Neural cell (in vitro differentiated cells): ENCODE results near the gene NF1. TPM values are rescaled to one million over a fixed set of nuclear protein-coding genes. Genes with fewer than 3 reads are reported as not detected.
"Not testable (repeated sequence)": the region's sequence is repeated elsewhere in the genome, so short reads cannot be mapped to it uniquely, and the experiment has no call there.

Experiments used
- H2AFZ ChIP-seq: fragments of 200-600, 300-800 bp; sonication (generic), shearing (Covaris generic); 2 replicates; pipeline ENCODE4 v1.6.0; 2014; ENCODE audit warnings: low read depth, mild to moderate bottlenecking, antibody characterized with exemption, low read length, moderate library complexity
- H3F3A ChIP-seq: fragments of 200-600 bp; shearing (Covaris generic); 2 replicates; pipeline ENCODE4 v1.6.1; 2016; ENCODE audit warnings: mild to moderate bottlenecking, moderate library complexity, mixed read lengths, antibody characterized with exemption, low read length; ENCODE audit not compliant: insufficient read depth, poor library complexity, severe bottlenecking
- H3K27ac ChIP-seq: fragments of 200-600, 300-800 bp; sonication (generic), shearing (Covaris generic); 2 replicates; pipeline ENCODE4 v1.5.1; 2014; ENCODE audit warnings: mild to moderate bottlenecking, low read length, moderate library complexity
- H3K27me3 ChIP-seq: fragments of 300-800, 200-600 bp; sonication (generic), shearing (Covaris generic); 2 replicates; pipeline ENCODE4 v1.6.0; 2014; ENCODE audit warnings: mild to moderate bottlenecking, low read depth, low read length, moderate library complexity; ENCODE audit not compliant: insufficient read depth
- H3K36me3 ChIP-seq: fragments of 300-800, 200-600 bp; sonication (generic), shearing (Covaris generic); 2 replicates; pipeline ENCODE4 v1.5.1; 2014; ENCODE audit warnings: mild to moderate bottlenecking, antibody characterized with exemption, low read length, moderate library complexity; ENCODE audit not compliant: insufficient read depth
- H3K4me2 ChIP-seq: fragments of 300-800, 200-600 bp; sonication (generic), shearing (Covaris generic); 2 replicates; pipeline ENCODE4 v1.6.0; 2014; ENCODE audit warnings: mild to moderate bottlenecking, low read length
- H3K4me3 ChIP-seq: fragments of 300-800, 200-600 bp; sonication (generic), shearing (Covaris generic); 2 replicates; pipeline ENCODE4 v1.5.1; 2014; ENCODE audit warnings: mild to moderate bottlenecking, low read length, moderate library complexity
- H3K79me2 ChIP-seq: fragments of 200-600 bp; shearing (Covaris generic); replicated peaks from 2 replicates; pipeline ENCODE4 v1.6.0; 2014; ENCODE audit warnings: mild to moderate bottlenecking, low read length, moderate library complexity; ENCODE audit not compliant: insufficient read depth
- H3K9ac ChIP-seq: fragments of 300-800, 200-600 bp; sonication (generic), shearing (Covaris generic); 2 replicates; pipeline ENCODE4 v1.6.1; 2016; ENCODE audit warnings: mild to moderate bottlenecking, low read length, mixed read lengths
- H3K9me2 ChIP-seq: fragments of 200-600 bp; shearing (Covaris generic); 2 replicates; pipeline ENCODE4 v1.6.1; 2016; ENCODE audit warnings: mild to moderate bottlenecking, low read length, mixed read lengths; ENCODE audit not compliant: insufficient read depth
- H3K9me3 ChIP-seq: fragments of 200-600, 300-800 bp; sonication (generic), shearing (Covaris generic); 2 replicates; pipeline ENCODE4 v1.6.1; 2016; ENCODE audit warnings: mild to moderate bottlenecking, mixed run types, low read length, moderate library complexity, mixed read lengths
- H4K20me1 ChIP-seq: fragments of 200-600 bp; shearing (Covaris generic); 2 replicates; pipeline ENCODE4 v1.6.1; 2016; ENCODE audit warnings: mild to moderate bottlenecking, mixed run types; ENCODE audit not compliant: insufficient read depth
- EP300 ChIP-seq: fragments of 450-650 bp; conservative IDR thresholded peaks from 2 replicates; pipeline ENCODE4 v1.6.1; 2014; ENCODE audit warnings: antibody characterized with exemption, mild to moderate bottlenecking, moderate library complexity; ENCODE audit not compliant: poor library complexity, severe bottlenecking
- EZH2 ChIP-seq: fragments of 200-600, 300-800 bp; shearing (Covaris generic), sonication (generic); IDR thresholded peaks from 2 replicates; pipeline ENCODE4 v1.6.1; 2014; ENCODE audit warnings: antibody characterized with exemption, low read length, borderline replicate concordance, mild to moderate bottlenecking; ENCODE audit not compliant: insufficient read depth, poor library complexity, severe bottlenecking
- MXI1 ChIP-seq: fragments of 450-650 bp; conservative IDR thresholded peaks from 2 replicates; pipeline ENCODE4 v1.6.1; 2014; ENCODE audit warnings: antibody characterized with exemption, mild to moderate bottlenecking; ENCODE audit not compliant: poor library complexity, severe bottlenecking
- POLR2AphosphoS5 ChIP-seq: IDR thresholded peaks from 2 replicates; pipeline ENCODE4 v1.6.1; 2012
- RAD21 ChIP-seq: fragments of 450-650 bp; conservative IDR thresholded peaks from 2 replicates; pipeline ENCODE4 v1.6.1; 2014; ENCODE audit warnings: antibody characterized with exemption, mild to moderate bottlenecking, moderate library complexity
- SMC3 ChIP-seq: fragments of 450-650 bp; conservative IDR thresholded peaks from 2 replicates; pipeline ENCODE4 v1.6.1; 2014; ENCODE audit warnings: antibody characterized with exemption, mild to moderate bottlenecking, moderate library complexity; ENCODE audit not compliant: poor library complexity
- TAF1 ChIP-seq: IDR thresholded peaks from 2 replicates; pipeline ENCODE4 v1.6.1; 2012; ENCODE audit warnings: low read depth
- polyA plus RNA-seq: library from polyadenylated mRNA; depleted of rRNA; stranded (reverse); fragments of >200 nt; gene quantifications from 2 replicates; pipeline ENCODE4 v1.2.3, GENCODE V29; 2014
- TF ChIP-seq, protein P1 (sequence below): IDR thresholded peaks from 2 replicates; pipeline ENCODE4 v1.6.1; 2012; ENCODE audit warnings: borderline replicate concordance
- TF ChIP-seq, protein P2 (sequence below): fragments of 450-650 bp; IDR thresholded peaks from 2 replicates; pipeline ENCODE4 v1.5.1; 2014; ENCODE audit warnings: antibody characterized with exemption, mild to moderate bottlenecking, moderate library complexity; ENCODE audit not compliant: poor library complexity, severe bottlenecking

NF1 gene
- polyA plus RNA-seq, 1 donor from 2014 or later = 22.4 TPM

DNA sequence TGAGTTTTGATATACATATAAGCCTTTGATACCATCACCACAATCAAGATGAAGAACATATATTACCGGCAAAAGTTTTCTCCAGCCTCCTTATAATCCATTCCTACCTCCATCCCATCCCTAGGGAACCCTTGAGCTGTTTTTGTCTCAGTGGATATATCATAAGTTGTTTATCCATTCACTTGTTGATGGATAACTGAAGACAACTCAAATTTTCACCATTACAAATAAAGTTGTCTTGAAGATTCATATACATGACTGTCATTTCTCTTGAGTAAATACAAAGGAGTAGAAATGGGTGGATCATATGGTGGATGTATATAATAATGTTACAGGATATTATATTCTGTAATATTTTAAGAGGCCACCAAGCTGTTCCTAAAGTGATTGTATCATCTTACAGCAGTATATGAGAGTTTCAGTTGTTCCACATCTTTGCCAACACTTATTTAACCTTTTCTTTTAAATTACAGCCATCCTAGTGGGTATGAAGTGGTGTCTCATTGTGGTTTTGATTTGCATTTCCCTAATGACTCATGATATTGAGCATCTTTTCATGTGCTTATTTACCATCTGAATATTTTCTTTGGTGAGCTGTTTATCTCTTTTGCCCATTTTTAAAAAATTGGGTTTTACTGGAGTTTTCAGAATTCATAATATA lies 17.4 kb downstream of the NF1 start:
- H3K27ac ChIP-seq = no peak overlapping the region
- no peaks in the 10 kb centered on the region for H3K9me2 ChIP-seq
- no peak overlapping the region for H3K9ac ChIP-seq
- H4K20me1 ChIP-seq = no peaks in the 10 kb centered on the region
- peaks cover 59% of the 10 kb centered on the region for H3K79me2 ChIP-seq
- H3F3A ChIP-seq = no peaks in the 10 kb centered on the region
- H2AFZ ChIP-seq = no peak overlapping the region
- no peaks in the 10 kb centered on the region for H3K27me3 ChIP-seq
- no peak for TF ChIP-seq TAF1
- TF ChIP-seq SMC3 = no peak
- TF ChIP-seq EP300 = no peak
- no peak for TF ChIP-seq MXI1
- TF ChIP-seq EZH2 = no peak
- TF ChIP-seq, protein P1, sequence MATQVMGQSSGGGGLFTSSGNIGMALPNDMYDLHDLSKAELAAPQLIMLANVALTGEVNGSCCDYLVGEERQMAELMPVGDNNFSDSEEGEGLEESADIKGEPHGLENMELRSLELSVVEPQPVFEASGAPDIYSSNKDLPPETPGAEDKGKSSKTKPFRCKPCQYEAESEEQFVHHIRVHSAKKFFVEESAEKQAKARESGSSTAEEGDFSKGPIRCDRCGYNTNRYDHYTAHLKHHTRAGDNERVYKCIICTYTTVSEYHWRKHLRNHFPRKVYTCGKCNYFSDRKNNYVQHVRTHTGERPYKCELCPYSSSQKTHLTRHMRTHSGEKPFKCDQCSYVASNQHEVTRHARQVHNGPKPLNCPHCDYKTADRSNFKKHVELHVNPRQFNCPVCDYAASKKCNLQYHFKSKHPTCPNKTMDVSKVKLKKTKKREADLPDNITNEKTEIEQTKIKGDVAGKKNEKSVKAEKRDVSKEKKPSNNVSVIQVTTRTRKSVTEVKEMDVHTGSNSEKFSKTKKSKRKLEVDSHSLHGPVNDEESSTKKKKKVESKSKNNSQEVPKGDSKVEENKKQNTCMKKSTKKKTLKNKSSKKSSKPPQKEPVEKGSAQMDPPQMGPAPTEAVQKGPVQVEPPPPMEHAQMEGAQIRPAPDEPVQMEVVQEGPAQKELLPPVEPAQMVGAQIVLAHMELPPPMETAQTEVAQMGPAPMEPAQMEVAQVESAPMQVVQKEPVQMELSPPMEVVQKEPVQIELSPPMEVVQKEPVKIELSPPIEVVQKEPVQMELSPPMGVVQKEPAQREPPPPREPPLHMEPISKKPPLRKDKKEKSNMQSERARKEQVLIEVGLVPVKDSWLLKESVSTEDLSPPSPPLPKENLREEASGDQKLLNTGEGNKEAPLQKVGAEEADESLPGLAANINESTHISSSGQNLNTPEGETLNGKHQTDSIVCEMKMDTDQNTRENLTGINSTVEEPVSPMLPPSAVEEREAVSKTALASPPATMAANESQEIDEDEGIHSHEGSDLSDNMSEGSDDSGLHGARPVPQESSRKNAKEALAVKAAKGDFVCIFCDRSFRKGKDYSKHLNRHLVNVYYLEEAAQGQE = no peak
- no peak for TF ChIP-seq RAD21
- TF ChIP-seq, protein P2, sequence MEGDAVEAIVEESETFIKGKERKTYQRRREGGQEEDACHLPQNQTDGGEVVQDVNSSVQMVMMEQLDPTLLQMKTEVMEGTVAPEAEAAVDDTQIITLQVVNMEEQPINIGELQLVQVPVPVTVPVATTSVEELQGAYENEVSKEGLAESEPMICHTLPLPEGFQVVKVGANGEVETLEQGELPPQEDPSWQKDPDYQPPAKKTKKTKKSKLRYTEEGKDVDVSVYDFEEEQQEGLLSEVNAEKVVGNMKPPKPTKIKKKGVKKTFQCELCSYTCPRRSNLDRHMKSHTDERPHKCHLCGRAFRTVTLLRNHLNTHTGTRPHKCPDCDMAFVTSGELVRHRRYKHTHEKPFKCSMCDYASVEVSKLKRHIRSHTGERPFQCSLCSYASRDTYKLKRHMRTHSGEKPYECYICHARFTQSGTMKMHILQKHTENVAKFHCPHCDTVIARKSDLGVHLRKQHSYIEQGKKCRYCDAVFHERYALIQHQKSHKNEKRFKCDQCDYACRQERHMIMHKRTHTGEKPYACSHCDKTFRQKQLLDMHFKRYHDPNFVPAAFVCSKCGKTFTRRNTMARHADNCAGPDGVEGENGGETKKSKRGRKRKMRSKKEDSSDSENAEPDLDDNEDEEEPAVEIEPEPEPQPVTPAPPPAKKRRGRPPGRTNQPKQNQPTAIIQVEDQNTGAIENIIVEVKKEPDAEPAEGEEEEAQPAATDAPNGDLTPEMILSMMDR = no peak
- TF ChIP-seq POLR2AphosphoS5 = no peak
- H3K4me3 ChIP-seq = no peak overlapping the region
- H3K4me2 ChIP-seq = no peak overlapping the region
- H3K9me3 ChIP-seq = no peaks in the 10 kb centered on the region
- H3K36me3 ChIP-seq = no peaks in the 10 kb centered on the region

DNA sequence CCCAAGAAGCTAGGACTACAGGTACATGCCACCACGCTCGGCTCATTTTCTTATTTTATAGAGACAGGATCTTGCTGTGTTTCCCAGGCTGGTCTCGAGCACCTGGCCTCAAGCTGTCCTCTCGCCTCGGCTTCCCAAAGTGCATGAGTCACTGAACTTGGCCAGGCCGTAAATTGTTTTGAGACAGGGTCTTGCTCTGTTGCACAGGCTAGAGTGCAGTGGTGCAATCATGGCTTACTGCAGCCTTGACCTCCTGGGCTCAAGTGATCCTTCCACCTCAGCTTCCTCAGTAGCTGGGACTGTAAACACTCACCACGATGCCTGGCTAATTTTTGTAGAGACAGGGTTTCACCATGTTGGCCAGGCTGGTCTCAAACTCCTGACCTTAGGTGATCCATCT lies 18.6 kb downstream of the NF1 start:
- H3K9me2 ChIP-seq, H3K4me3 ChIP-seq, H3K4me2 ChIP-seq, H3K27me3 ChIP-seq, H3K36me3 ChIP-seq, H3K9me3 ChIP-seq, H3K9ac ChIP-seq, H4K20me1 ChIP-seq, H3K27ac ChIP-seq, H2AFZ ChIP-seq, H3F3A ChIP-seq: not testable (repeated sequence)
- H3K79me2 ChIP-seq = peaks cover 48% of the 10 kb centered on the region
